ENCODE results near the gene CYP19A1.

Gene CYP19A1

DNA sequence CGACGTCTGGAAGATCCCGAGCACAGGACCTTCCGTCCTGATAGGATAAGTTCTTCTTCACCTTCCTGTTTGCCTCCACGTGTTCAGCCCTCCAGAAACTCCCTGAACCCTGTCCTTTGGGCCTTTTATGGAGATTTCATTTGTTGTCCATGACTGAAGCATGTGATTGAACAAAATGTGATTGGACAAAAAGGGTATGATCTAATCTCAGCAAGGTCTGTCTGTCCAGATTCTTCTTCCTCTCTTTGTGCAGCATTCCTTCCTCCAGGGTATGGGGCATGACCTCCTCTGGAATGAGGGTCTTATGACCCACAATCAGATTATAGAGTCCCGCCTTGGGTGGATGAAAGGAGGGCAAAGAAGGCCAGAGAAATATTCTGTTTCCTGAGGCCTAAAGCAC lies at the start of gene CYP19A1:
Gene CYP19A1, minus strand, starts transcription at position 101 of the 400 bp plus-strand sequence. CDS start 95,684 bp downstream, outside the sequence.
- DNase-seq, result no peak

DNA sequence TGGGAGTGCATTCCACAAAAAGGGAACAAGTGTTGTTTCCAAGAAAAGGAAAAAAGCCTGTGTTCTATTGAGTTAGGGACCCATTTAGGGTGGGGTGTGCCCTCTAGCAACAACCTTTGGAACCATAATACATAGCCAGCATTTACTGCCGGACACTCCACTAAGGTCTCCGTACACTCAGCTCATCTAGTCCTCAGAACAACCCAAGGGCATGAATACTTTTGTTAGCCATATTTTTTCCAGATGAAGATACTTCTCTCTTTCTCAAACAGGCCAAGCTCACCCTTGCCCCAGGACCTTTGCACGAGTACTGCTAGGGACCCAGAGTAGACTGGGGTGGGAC lies 49.3 kb upstream of the CYP19A1 start:
- DNase-seq, result no peak

DNA sequence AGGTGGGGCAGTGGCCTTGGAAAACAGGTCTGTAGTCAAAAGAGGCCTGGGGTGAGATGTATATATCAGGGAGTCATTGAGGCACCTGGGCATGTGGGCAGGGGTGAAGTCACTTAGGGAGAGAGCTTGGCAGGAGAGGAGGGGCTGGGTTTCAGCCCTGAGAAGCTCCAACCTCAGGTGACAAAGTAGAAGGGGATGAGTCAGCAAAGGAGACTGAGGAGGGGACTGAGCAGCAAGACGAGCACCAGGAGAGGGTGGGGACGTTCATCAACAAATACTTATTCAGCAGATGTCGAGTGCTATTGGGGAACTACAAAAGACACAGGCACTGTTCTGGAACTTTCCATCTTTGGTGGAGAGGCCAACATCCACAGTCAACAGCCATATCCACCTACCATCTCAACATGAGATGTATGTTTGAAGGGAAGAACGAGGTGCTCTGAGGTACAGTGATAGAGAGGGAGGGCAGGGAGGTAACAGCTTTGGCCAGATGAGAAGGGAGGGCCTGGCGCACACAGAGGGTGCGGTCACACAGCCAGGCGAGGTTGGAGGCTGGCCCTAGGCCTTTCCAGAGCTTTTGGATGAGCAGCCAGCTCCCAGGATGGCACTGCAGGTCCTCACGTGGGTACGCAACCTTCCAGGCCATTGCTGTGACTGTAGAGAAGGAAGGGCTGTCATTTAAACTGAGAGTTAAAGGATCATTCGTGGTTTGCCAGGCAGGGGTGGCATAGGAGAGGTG lies 48.7 kb upstream of the CYP19A1 start:
- no peak for DNase-seq

- DNase-seq, result no peak
These were observed 48.1 kb upstream of the CYP19A1 start for GRCh38 chr15:51386486-51386885.

GRCh38 chr15:51386029-51386428 lies 47.6 kb upstream of the CYP19A1 start:
- DNase-seq, result no peak

GRCh38 chr15:51382787-51383186 lies 44.4 kb upstream of the CYP19A1 start:
- DNase-seq, result no peak

DNA sequence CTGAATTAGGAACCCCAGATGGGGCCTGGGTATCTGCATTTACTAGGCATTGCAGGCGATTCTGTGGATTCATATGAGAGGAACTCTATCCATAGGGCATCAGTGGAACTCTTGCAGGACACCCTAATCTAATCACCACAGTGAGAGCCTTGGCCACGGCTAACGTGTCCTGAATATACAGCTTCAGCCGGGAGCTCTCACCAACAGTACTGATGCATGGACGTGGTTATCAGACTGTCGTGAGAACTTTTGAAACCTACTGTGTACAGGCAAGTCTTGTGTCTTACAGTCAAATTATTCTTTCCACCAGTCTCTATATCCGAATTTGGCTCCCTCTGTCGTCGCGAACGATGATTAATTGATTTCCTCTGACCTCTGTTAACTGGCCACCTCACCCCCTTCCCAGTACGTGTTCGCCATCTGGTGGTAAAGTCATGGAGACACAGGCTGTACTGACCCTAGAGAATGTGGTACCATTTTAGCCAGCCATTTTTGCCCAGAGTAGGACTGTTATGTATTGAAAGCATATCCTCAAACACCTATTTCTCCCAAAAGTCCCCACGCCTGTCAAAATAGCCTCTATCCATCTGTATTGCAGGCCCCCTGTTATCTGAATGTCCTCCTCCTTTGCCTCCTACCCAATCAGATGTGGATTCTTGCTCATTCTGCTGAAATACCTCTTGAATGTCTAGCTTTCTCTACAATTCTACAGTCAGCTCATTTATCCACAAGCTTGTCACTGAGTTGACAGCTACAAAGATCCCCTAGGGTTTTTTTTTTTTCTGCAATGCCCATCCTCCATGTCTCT lies 42.8 kb upstream of the CYP19A1 start:
- no peak for DNase-seq

GRCh38 chr15:51379390-51379789 lies 41.0 kb upstream of the CYP19A1 start:
- no peak for DNase-seq

DNA sequence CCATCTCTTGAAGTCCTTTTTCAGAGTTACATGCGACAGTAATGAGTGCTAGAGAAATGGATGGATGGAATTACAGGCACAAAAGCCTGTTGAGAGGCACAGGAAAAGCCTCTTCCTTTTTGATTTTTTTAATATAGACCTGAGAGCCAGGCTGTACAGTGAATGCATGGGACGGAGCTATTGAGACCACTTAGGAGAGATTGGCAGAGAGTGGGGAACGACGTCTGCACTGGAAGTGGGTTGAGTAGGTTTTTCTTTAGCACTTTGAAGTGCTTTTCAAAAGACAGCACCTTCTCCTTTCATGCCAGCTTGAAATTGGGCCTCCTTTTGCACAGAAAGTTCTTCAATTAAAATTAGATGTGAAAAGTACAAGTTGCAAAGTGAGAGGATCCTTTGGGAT lies 40.0 kb upstream of the CYP19A1 start:
- no peak for DNase-seq

GRCh38 chr15:51377038-51377786 lies 38.8 kb upstream of the CYP19A1 start:
- DNase-seq, result no peak

DNA sequence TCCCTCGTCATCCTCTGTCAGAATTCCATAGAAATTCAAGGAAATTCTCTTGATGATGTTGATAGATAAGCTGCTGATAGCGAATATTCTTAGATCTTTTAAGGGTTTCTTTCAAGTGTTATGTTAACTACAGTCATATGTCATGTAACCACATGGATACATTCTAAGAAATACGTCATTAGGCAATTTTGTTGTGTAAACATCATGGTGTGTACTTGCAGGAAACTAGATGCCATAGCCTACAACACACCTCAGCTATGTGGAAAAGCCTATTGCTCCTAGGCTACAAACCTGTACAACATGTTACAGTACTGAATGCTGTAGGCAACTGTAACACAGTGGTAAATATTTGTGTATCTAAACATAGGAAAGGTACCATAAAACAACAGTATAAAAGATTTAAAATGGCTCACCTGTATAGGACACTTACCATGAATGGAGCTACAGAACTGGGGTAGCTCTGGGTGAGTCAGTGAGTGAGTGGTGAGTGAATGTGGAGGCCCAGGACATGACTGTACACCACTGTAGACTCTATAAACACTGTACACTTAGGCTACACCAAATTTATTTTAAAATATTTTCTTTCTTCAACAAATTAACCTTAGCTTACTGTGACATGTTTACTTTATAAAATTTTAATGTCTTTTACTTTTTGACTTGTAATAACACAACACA lies 37.7 kb upstream of the CYP19A1 start:
- no peak for DNase-seq

GRCh38 chr15:51374131-51374530 lies 35.7 kb upstream of the CYP19A1 start:
- DNase-seq, result no peak

GRCh38 chr15:51371266-51371665 lies 32.9 kb upstream of the CYP19A1 start:
- DNase-seq, result no peak

DNA sequence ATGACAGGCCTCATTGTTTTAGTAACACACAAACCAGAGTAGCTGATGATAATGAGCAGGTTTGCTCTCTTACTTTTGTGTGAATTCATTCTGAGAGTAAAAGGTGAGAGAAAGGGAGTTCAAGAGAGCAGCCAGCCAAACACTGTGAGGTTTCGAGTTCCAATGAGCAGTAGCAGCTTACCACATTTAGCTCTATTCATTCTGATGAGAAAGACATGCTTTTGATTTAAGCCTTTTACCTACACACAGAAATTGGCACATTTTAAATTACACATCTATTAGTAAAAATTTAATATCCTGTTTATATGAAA lies 31.0 kb upstream of the CYP19A1 start:
- no peak for DNase-seq

GRCh38 chr15:51368751-51369450 lies 30.5 kb upstream of the CYP19A1 start:
- no peak for DNase-seq

DNA sequence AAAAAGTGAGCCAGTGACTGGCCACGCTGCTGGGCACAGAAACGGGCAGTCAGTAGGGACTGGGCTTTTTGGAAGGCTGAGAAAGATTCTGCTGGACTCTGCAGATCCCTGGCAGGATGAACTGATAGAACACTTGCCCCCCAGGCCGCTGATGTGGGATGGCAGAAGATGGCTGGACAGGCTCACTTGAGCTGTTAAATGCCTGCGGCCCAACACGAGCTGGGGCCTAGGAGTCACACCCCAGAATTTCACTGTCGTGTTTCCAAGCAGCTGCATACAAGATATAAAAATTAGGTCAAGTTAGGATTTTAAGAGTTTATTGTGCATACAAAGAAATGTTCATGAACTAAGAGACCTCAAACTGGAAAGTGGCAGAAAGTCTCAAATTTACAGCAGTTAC lies 29.9 kb upstream of the CYP19A1 start:
- DNase-seq, result no peak

DNA sequence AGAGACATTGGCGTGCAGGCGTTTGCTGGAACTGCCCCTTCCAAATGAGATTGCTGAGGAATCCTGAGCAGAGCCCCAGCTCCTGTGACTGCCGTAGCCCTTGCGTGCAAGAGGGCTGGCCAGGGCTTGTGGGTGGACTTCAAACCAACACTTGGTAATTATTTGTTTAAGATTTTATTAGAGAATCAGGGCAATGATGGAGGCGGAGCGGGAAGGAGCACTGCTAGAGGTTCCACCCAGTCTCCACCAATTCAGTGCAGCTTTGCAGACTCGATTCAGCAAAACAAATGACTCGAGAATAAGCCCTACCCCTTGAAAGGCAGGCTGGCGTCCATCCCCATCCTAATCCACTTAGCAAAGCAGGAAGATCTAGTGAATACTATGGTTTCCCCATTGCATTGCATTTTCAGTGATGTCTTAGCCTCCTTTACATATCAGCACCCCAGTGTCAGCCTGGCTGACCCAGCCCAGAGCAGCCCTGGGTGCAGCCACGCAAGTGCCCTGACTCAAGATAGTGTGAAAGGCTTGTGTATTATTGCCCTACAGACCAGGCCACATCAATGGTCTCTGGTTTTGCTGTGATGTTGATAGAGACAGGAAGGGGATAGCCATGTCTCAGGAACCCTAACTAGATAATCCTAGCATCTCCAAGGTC lies 29.1 kb upstream of the CYP19A1 start:
- no peak for DNase-seq

DNA sequence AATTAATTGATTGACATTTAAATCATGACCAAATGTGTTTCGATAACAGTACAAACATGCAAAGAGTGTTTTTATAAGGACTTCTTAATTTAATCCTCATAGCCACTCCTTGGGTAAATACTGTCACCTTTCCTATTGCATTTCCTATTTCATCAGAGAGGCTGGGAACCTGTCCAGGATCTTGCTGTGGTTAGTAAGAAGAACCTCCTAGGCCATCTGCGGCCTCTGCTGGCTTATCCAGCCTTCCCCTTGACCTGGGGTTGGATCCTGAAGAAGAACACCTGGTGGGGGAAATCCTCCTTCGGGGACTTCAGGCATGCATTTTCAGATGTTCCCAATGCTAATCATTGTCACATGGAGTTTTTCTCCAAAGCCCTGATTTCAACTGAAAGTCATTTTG lies 28.5 kb upstream of the CYP19A1 start:
- DNase-seq, result no peak

GRCh38 chr15:51366071-51366470 lies 27.7 kb upstream of the CYP19A1 start:
- no peak for DNase-seq

GRCh38 chr15:51365417-51365816 lies 27.0 kb upstream of the CYP19A1 start:
- DNase-seq, result no peak

DNA sequence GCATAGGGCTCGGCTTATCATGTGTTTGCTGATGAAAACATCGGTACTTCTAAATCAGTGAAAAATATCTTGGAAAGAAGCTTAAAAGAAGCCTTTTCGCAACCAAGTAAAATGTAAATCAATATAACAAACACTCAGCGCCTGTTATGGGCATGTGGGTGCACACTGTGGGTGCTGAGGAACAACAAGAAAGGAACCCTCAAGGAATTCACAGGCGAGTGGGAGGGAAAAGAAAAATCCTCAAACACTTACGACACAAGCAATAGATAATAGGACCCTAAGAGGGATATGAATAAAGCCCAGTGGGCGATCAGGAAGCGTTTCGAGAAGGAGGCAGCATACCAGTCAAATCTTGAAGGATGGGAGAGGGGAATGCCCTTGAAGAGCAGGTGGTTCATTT lies 25.0 kb upstream of the CYP19A1 start:
- no peak for DNase-seq

DNA sequence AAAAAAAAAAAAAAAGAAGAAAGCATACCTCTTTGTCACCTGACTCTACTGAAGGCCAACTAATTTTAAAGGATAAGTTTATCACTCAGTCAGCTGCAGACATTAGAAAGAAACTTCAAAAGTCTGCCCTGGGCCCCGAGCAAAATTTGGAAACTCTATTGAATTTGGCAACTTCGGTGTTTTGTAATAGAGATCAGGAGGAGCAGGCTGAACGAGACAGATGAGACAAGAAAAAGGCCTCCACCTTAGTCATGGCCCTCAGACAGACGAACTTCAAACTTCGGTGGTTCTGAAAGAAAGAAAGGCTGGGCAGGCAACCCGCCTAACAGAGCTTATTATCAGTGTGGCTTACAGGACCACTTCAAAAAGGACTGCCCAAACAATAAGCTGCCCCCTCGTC lies 21.6 kb upstream of the CYP19A1 start:
- DNase-seq, result no peak

All from CD4-positive, alpha-beta T cell treated with Interleukin-6 for 4 hours (primary cell).